GM18868 (cell line): ENCODE measurements around the gene SERPINA1.
"Not testable (repeated sequence)": the region's sequence is repeated elsewhere in the genome, so short reads cannot be mapped to it uniquely, and the experiment has no call there.

Experiments
- ATAC-seq: cut with Tn5 transposase; IDR thresholded peaks from one replicate; pipeline ENCODE4 v1.9.1; 2021; ENCODE audit warnings: mild to moderate bottlenecking, moderate library complexity; ENCODE audit not compliant: unreplicated experiment

Gene SERPINA1

GRCh38 chr14:94388384-94389103 lies at the start of gene SERPINA1:
Gene SERPINA1, minus strand, starts transcription at chr14:94388602. Its CDS starts 5,365 bp downstream, at chr14:94383237.
- ATAC-seq = no peak

GRCh38 chr14:94428610-94429009 lies 40.2 kb upstream of the SERPINA1 start:
- no peak for ATAC-seq

GRCh38 chr14:94427016-94427613 lies 38.7 kb upstream of the SERPINA1 start:
- no peak for ATAC-seq

- ATAC-seq = no peak
These were observed 38.1 kb upstream of the SERPINA1 start for GRCh38 chr14:94426526-94426925.

GRCh38 chr14:94424371-94424770 lies 36.0 kb upstream of the SERPINA1 start:
- no peak for ATAC-seq

- ATAC-seq = peak; percentile 64
These were observed 35.2 kb upstream of the SERPINA1 start for GRCh38 chr14:94423453-94424056.

GRCh38 chr14:94421316-94421715 lies 32.9 kb upstream of the SERPINA1 start:
- no peak for ATAC-seq

- not testable (repeated sequence) for ATAC-seq
These were observed 29.2 kb upstream of the SERPINA1 start for GRCh38 chr14:94417497-94418205.

- no peak for ATAC-seq
These were observed 24.6 kb upstream of the SERPINA1 start for GRCh38 chr14:94412671-94413638.

GRCh38 chr14:94411638-94412037 lies 23.2 kb upstream of the SERPINA1 start:
- ATAC-seq = no peak

- ATAC-seq = not testable (repeated sequence)
These were observed 21.0 kb upstream of the SERPINA1 start for GRCh38 chr14:94409430-94409829.

- no peak for ATAC-seq
These were observed 20.2 kb upstream of the SERPINA1 start for GRCh38 chr14:94408546-94409095.

GRCh38 chr14:94407906-94408305 lies 19.5 kb upstream of the SERPINA1 start:
- no peak for ATAC-seq

- ATAC-seq = no peak
These were observed 18.5 kb upstream of the SERPINA1 start for GRCh38 chr14:94406910-94407309.

GRCh38 chr14:94405486-94405885 lies 17.1 kb upstream of the SERPINA1 start:
- ATAC-seq = no peak

- ATAC-seq = no peak
These were observed 16.2 kb upstream of the SERPINA1 start for GRCh38 chr14:94404561-94404960.

GRCh38 chr14:94403312-94403932 lies 15.0 kb upstream of the SERPINA1 start:
- ATAC-seq = no peak

GRCh38 chr14:94401083-94401482 lies 12.7 kb upstream of the SERPINA1 start:
- no peak for ATAC-seq

GRCh38 chr14:94400422-94400841 lies 12.0 kb upstream of the SERPINA1 start:
- ATAC-seq = no peak

GRCh38 chr14:94398536-94398935 lies 10.1 kb upstream of the SERPINA1 start:
- no peak for ATAC-seq
